H9 (cell line): Measurements from ENCODE around the gene USP43. TPM values are rescaled to one million over a fixed set of nuclear protein-coding genes. Genes with fewer than 3 reads are reported as not detected.

Source experiments
- DNase-seq: peaks from one replicate; pipeline ENCODE4 v3.0.0-alpha.2; 2017
- H2AFZ ChIP-seq: one replicate; pipeline ENCODE4 v1.6.1; 2013; ENCODE audit warnings: mild to moderate bottlenecking, low read length, control low read depth, moderate library complexity
- H2AK5ac ChIP-seq: 2 replicates; pipeline ENCODE4 v1.6.1; 2013; ENCODE audit warnings: low read length, control low read depth, mixed read lengths; ENCODE audit not compliant: insufficient read length
- H2BK120ac ChIP-seq: one replicate; pipeline ENCODE4 v1.6.1; 2013; ENCODE audit warnings: low read depth, mild to moderate bottlenecking, low read length, control low read depth, inconsistent platforms; ENCODE audit not compliant: poor library complexity, severe bottlenecking
- H2BK12ac ChIP-seq: 2 replicates; pipeline ENCODE4 v1.6.1; 2013; ENCODE audit warnings: low read length, control low read depth, mixed read lengths, low read depth; ENCODE audit not compliant: insufficient read length
- H2BK15ac ChIP-seq: 2 replicates; pipeline ENCODE4 v1.6.1; 2013; ENCODE audit warnings: low read depth, low read length, control low read depth
- H2BK20ac ChIP-seq: one replicate; pipeline ENCODE4 v1.6.1; 2013; ENCODE audit warnings: low read depth, mild to moderate bottlenecking, low read length, control low read depth, inconsistent platforms; ENCODE audit not compliant: poor library complexity, severe bottlenecking
- H2BK5ac ChIP-seq: 2 replicates; pipeline ENCODE4 v1.6.1; 2013; ENCODE audit warnings: low read length, control low read depth, mixed read lengths; ENCODE audit not compliant: insufficient read length
- H3K14ac ChIP-seq: 2 replicates; pipeline ENCODE4 v1.6.1; 2013; ENCODE audit warnings: low read length, control low read depth; ENCODE audit not compliant: insufficient read depth
- H3K18ac ChIP-seq: 2 replicates; pipeline ENCODE4 v1.6.1; 2013; ENCODE audit warnings: low read depth, mild to moderate bottlenecking, mixed read lengths, low read length, control low read depth; ENCODE audit not compliant: insufficient read length
- H3K23ac ChIP-seq: 2 replicates; pipeline ENCODE4 v1.6.1; 2013; ENCODE audit warnings: low read length, control low read depth, mixed read lengths, low read depth; ENCODE audit not compliant: insufficient read length
- H3K23me2 ChIP-seq: 2 replicates; pipeline ENCODE4 v1.6.1; 2013; ENCODE audit warnings: low read depth, mild to moderate bottlenecking, mixed read lengths, low read length, control low read depth; ENCODE audit not compliant: insufficient read length, poor library complexity, severe bottlenecking
- H3K27ac ChIP-seq: 2 replicates; pipeline ENCODE4 v1.5.1; 2013; ENCODE audit warnings: low read length, control low read depth, mixed read lengths, low read depth; ENCODE audit not compliant: insufficient read length
- H3K27me3 ChIP-seq: 2 replicates; pipeline ENCODE4 v1.6.1; 2013; ENCODE audit warnings: low read length, control low read depth, inconsistent platforms; ENCODE audit not compliant: insufficient read depth
- H3K4ac ChIP-seq: 2 replicates; pipeline ENCODE4 v1.6.1; 2013; ENCODE audit warnings: low read depth, mild to moderate bottlenecking, control low read depth, inconsistent platforms, low read length, moderate library complexity
- H3K4me1 ChIP-seq: 2 replicates; pipeline ENCODE4 v1.6.1; 2013; ENCODE audit warnings: low read length, control low read depth, inconsistent platforms; ENCODE audit not compliant: insufficient read depth
- H3K4me2 ChIP-seq: 2 replicates; pipeline ENCODE4 v1.6.1; 2013; ENCODE audit warnings: low read length, control low read depth, mixed read lengths; ENCODE audit not compliant: insufficient read length, insufficient read depth
- H3K56ac ChIP-seq: 2 replicates; pipeline ENCODE4 v1.6.1; 2013; ENCODE audit warnings: low read depth, mild to moderate bottlenecking, mixed read lengths, low read length, control low read depth; ENCODE audit not compliant: insufficient read length
- H3K79me1 ChIP-seq: 2 replicates; pipeline ENCODE4 v1.6.1; 2013; ENCODE audit warnings: low read depth, mild to moderate bottlenecking, moderate library complexity, low read length, control low read depth, inconsistent platforms; ENCODE audit not compliant: insufficient read depth, poor library complexity, severe bottlenecking
- H3K79me2 ChIP-seq: 2 replicates; pipeline ENCODE4 v1.6.1; 2013; ENCODE audit warnings: low read length, control low read depth, inconsistent platforms; ENCODE audit not compliant: insufficient read depth
- H3K9ac ChIP-seq: 2 replicates; pipeline ENCODE4 v1.6.1; 2013; ENCODE audit warnings: low read length, control low read depth, mixed read lengths; ENCODE audit not compliant: insufficient read length; ENCODE audit errors: extremely low read depth
- H3K9me3 ChIP-seq: one replicate; pipeline ENCODE4 v1.6.1; 2013; ENCODE audit warnings: low read depth, low read length, inconsistent platforms; ENCODE audit not compliant: control insufficient read depth
- H3T11ph ChIP-seq: one replicate; pipeline ENCODE4 v1.6.1; 2013; ENCODE audit warnings: mild to moderate bottlenecking, low read length, control low read depth, inconsistent platforms
- H4K20me1 ChIP-seq: one replicate; pipeline ENCODE4 v1.6.1; 2013; ENCODE audit not compliant: control insufficient read depth, insufficient read length, insufficient read depth
- H4K5ac ChIP-seq: 2 replicates; pipeline ENCODE4 v1.6.1; 2013; ENCODE audit warnings: low read depth, mild to moderate bottlenecking, mixed read lengths, low read length, control low read depth; ENCODE audit not compliant: insufficient read length
- H4K8ac ChIP-seq: replicated peaks from 2 replicates; pipeline ENCODE4 v1.6.1; 2013; ENCODE audit warnings: low read length, control low read depth, mixed read lengths, low read depth; ENCODE audit not compliant: insufficient read length
- H4K91ac ChIP-seq: 2 replicates; pipeline ENCODE4 v1.6.1; 2013; ENCODE audit warnings: low read depth, mild to moderate bottlenecking, moderate library complexity, mixed read lengths, low read length, control low read depth; ENCODE audit not compliant: insufficient read length
- H3K27ac Mint-ChIP-seq, 3 experiments: 2 replicates in 2 of 3; 3 replicates in 1 of 3; pipeline ENCODE4 v1.8.0; 2020 to 2021; ENCODE audit warnings: mixed read lengths in 3 of 3, mild to moderate bottlenecking in 1 of 3, moderate library complexity in 1 of 3
- H3K27me3 Mint-ChIP-seq: 2 replicates; pipeline ENCODE4 v1.8.0; 2021; ENCODE audit warnings: low read depth, mild to moderate bottlenecking, moderate library complexity, mixed read lengths
- H3K36me3 Mint-ChIP-seq, 3 experiments: 2 replicates in 2 of 3; 3 replicates in 1 of 3; pipeline ENCODE4 v1.8.0; 2020 to 2021; ENCODE audit warnings: low read depth in 3 of 3, mixed read lengths in 3 of 3; ENCODE audit not compliant: insufficient read depth in 1 of 3
- H3K4me1 Mint-ChIP-seq, 2 experiments: 2 replicates each; pipeline ENCODE4 v1.8.0; 2020; ENCODE audit warnings: mixed read lengths in 2 of 2
- H3K4me3 Mint-ChIP-seq, 2 experiments: 2 replicates in 1 of 2; 3 replicates in 1 of 2; pipeline ENCODE4 v1.8.0; 2020 to 2021; ENCODE audit warnings: mild to moderate bottlenecking in 2 of 2, mixed read lengths in 2 of 2, moderate library complexity in 1 of 2
- H3K9me3 Mint-ChIP-seq, 2 experiments: 2 replicates in 1 of 2; 3 replicates in 1 of 2; pipeline ENCODE4 v1.8.0; 2020; ENCODE audit warnings: mild to moderate bottlenecking in 2 of 2, mixed read lengths in 2 of 2, moderate library complexity in 1 of 2
- CTCF ChIP-seq: fragments of 200-600 bp; sonication (generic); conservative IDR thresholded peaks from 3 replicates; pipeline ENCODE4 v1.8.0; 2021; ENCODE audit warnings: antibody characterized with exemption, mild to moderate bottlenecking
- WGBS: extraction: QIAGEN DNeasy Blood & Tissue Kit; methylation state at CpG from one replicate; pipeline ENCODE4 v1.1.7; 2013; ENCODE audit warnings: missing lambda C conversion rate, low lambda C conversion rate, mixed read lengths; ENCODE audit not compliant: insufficient read length; ENCODE audit errors: extremely low coverage; 5-methylcytosine and 5-hydroxymethylcytosine counted together
- total RNA-seq: library from RNA; stranded (reverse); gene quantifications from 2 replicates; pipeline ENCODE4 v1.2.1, GENCODE V29; 2021

Gene USP43
- total RNA-seq, 1 experiment from 2014 or later: 5.2 TPM

DNA sequence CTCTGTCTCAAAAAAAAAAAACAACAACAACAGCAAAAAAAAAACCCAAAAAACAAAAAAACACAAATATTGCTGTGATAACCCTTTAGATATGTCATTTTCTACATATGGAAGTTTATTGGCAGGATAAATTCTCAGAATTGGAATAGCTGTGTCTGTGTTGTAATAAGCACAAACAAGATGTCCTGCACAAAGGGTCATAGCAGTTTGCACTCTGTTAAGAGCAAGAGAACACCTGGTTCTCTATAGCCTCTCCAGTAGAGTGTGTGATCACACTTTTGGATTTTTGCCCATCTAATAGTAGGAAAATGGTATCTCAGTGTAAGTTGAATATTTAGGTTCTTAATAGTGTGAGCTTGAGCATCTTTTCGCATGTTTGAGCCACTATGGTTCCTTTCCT is 60.4 kb downstream of the USP43 start:
- Histone ChIP-seq H2AFZ (no peak overlapping the region), H2BK12ac (no peak overlapping the region), H3K23me2 (no peaks in the 10 kb centered on the region), H4K20me1 (no peaks in the 10 kb centered on the region), H3K27ac (no peak overlapping the region), H3K4me2 (no peak overlapping the region), H2BK120ac (no peak overlapping the region), H3K23ac (no peak overlapping the region), H4K8ac (no peak overlapping the region), H4K5ac (no peak overlapping the region), H2AK5ac (no peak overlapping the region), H3T11ph (no peak overlapping the region), H3K14ac (no peak overlapping the region), H3K4ac (no peak overlapping the region), H2BK5ac (no peak overlapping the region), H3K79me1 (no peaks in the 10 kb centered on the region), H2BK15ac (no peak overlapping the region), H3K9me3 (no peaks in the 10 kb centered on the region), H3K4me1 (no peaks in the 10 kb centered on the region), H3K56ac (no peak overlapping the region), H3K9ac (no peak overlapping the region), H2BK20ac (no peak overlapping the region), H4K91ac (no peak overlapping the region), H3K27me3 (no peaks in the 10 kb centered on the region), H3K79me2 (no peaks in the 10 kb centered on the region), H3K18ac (no peak overlapping the region)
- Mint-ChIP-seq H3K4me3 (no peak overlapping the region), H3K27me3 (no peaks in the 10 kb centered on the region), H3K9me3 (no peaks in the 10 kb centered on the region; a peak in 1 of 5 replicates), H3K36me3 (peaks cover 4 to 16% (median 14%) of the 10 kb centered on the region in 3 experiments; a peak in 6 of 7 replicates), H3K4me1 (no peaks in the 10 kb centered on the region), H3K27ac (no peak overlapping the region)
- no CpG with 5 or more reads among the region's 1 CpG for WGBS
- TF ChIP-seq CTCF: no peak
- no peak for DNase-seq
